Body of pancreas (tissue), 4 donors: Measurements from ENCODE around the gene MAD1L1.

Experiments
- CTCF ChIP-seq, 7 experiments: fragments of 450-650 bp in 4 of 7; fragments of 200-600 bp in 3 of 7; sonication (generic) in 3 of 7; IDR thresholded peaks; one replicate each; pipeline ENCODE4 v1.5.1; 2016 to 2019; ENCODE audit warnings: antibody characterized with exemption in 7 of 7
- POLR2A ChIP-seq, 3 donors: fragments of 450-650 bp; IDR thresholded peaks; one replicate each; pipeline ENCODE4 v1.6.1; 2016; ENCODE audit warnings: antibody characterized with exemption in 3 of 3, mild to moderate bottlenecking in 2 of 3

DNA sequence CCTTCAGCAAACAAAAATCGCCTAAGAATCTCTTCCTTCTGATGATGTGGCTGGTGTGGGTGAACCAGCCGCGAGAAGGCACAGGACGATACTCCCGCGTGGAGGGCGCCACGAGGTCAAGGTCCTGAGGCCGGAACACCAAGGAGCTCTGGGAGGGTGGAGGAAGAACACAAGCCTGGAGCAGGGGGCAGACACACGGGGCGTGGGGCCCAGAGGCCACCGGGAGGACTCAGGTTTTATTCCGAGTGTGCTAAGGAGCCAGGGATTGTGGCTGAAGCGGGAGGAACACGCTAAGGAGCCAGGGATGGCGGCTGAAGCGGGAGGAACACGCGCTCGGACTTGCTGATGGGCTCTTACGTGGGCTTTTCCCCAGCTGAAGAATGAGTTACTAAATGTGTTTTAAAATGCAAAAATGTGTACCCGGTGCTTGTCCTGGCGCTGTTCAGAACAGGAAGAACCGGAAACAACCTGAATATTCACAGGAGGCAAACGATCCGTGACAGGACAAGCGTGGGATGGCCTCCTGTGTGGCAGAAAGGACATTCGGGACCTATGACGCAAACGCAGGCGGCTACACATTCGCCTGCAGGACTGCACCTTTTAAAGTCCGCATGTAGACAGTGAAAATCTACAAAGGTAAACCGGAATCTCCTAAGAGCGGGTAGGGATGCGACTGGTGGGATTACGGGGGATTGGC, 64.0 kb downstream of the MAD1L1 start:
- TF ChIP-seq CTCF (IDR thresholded peaks at IDR 0.05) (no peak), POLR2A (IDR thresholded peaks at IDR 0.05) (no peak)
